Islet precursor cell (in vitro differentiated cells): ENCODE data around the gene ARGLU1.

Experiments
- DNase-seq: peaks from one replicate; pipeline ENCODE4 v3.0.0-alpha.2; 2018

The ARGLU1 gene

GRCh38 chr13:106586648-106587166 lies 18.8 kb upstream of the ARGLU1 start:
- no peak for DNase-seq

DNA sequence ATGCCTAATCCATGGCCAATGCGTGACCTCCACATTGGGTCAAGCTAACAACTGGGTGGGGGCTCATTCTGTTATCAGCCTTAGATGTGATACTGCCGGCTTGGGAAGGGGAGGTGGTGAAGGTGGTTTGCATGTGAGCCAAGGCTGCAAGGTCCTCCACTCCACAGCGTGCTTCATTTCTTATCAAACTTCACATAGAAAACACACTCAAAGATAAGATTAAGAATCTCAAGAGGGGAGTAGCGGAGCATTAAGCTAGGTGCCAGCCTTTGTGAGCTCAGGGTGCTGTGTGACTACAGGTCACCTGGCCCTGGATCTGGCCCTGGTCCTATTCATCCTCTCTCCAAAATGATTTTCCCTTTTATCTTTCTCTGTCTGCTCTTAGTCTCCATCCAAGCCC lies 13.3 kb upstream of the ARGLU1 start:
- DNase-seq: no peak

DNA sequence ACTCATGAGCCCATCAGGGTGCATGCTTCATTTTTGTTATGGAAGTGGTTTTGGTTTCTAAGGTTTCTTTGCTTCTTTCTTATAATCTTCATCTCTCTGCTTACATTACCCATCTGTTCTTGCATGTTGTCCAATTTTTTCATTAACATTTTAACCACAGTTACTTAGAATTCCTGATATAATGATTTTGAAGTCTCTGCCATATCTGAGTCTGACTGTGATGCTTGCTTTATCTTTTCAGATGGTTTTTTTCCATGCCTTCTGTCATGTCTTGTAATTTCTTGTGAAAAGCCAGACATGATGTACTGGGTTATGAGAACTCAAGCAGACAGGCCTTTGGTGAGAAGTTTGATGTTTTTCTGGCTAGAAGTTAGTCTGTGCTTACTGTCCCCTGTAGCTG lies 8.0 kb upstream of the ARGLU1 start:
- no peak for DNase-seq

DNA sequence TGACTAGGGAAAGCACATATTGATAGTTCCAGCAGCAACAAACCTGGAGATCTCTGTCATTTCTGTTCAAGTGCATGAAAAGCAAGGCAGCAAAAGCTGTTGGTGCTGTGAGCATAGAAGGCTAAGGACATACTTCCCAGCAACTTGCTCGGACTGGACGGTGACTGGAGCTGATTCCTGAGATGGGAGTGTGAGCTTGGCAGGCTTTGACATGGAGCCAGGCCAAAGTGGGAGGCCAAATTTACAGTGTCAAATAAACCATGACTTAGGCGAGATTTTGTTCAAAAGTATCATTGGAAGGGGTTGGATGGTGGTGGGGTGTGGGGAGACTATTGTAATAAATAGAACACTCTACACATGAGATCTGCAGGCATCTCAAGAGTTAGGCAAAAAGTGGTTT lies 5.9 kb upstream of the ARGLU1 start:
- no peak for DNase-seq

- DNase-seq: no peak
Measured at GRCh38 chr13:106573284-106573846, 5.4 kb upstream of the ARGLU1 start.

GRCh38 chr13:106570299-106570852 lies 2.4 kb upstream of the ARGLU1 start:
- peak; percentile 95 for DNase-seq

GRCh38 chr13:106569233-106570095 lies 1.5 kb upstream of the ARGLU1 start:
- no peak for DNase-seq

DNA sequence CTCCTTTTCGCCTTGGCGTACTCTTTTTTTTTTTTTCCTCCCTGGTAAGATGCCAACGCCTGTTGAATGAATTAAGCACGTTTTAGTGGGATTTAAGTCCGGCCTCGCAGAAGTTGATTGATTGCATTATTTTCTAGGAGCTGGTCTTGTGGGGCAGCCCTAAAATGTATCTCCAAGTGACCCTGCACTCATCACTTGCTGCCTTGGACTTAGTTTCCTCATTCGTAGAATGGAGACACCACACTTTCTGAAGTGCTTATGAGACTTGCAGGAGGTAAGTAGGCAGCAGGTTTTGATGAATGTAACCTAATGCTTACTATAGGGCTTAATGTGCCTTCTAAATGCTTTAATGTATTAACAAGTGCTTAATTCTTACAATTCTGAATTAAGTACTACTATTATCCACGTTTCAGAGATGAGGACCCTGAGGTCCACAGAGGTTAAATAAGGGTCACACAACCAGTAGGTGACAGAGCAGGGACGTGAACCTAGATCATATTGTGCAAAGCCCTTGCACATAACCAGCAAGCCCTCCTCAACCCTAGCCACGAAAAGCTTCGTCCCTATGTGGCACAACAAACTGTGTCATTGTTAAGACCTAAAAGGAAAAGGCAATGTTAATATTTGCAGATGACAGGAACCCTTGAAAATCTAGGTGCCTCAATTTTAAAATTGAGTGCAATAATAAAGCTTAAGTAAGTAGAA lies 514 bp upstream of the ARGLU1 start:
- DNase-seq: no peak

DNA sequence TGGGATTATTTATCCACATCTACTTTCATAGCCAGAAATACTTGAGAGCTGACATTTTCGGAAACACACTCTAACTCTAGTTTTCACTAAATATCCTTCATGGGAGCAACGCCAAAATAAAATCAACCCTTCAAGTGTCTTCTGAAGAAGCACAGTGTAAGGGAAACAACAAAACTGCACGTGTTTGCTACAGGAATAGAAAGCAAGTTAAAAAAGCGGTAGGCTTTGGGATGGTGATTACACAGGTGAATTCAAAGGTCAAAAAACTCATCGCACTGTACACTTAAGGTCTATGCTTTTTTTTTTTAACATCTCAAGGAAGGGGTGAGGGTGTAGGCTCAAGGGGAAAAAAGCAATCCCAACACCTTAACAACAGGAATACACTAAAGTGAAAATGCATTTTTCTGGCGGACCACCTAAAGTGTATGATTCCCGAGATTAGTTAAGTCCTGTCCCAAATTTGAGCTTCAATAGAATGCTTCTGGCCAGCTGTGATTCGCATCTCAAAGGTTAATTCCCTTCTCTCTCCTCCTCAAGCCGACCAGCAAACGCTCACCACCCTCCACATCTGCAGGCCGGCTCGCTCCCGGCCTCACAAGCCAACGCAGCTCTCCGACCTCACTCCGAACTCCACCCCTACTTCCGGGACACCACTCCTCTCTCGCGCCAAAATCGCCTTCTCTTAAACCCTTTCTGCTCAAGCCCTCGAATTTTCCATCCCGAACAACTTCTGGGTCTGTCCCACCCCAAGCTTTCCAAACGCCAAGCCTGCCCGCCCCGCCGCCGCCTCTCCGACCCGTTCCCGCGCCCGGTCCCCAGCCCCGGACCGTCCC lies 1.1 kb downstream of the ARGLU1 start:
- DNase-seq: peak; percentile 78

GRCh38 chr13:106565127-106565775 lies 2.7 kb downstream of the ARGLU1 start:
- no peak for DNase-seq

DNA sequence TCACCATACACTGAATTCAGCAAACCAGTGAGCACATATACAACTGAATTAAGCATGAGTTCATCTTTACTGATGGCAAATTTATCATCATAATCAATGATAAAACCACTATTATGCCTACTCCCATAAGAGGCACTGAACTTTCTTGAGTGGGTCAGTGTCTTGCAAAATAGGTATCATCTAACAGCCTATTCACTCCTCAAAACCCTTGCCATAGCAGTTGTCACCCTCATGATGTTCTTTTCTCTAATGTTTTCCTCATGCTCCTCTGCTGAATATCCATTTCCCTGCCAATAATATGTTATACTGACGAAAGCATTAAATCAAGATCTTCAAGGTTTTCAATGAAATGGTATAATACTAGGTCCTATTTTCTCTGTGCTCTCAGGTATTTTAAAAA lies 5.6 kb downstream of the ARGLU1 start:
- no peak for DNase-seq

GRCh38 chr13:106561551-106562170 lies 6.3 kb downstream of the ARGLU1 start:
- DNase-seq: peak; percentile 56

DNA sequence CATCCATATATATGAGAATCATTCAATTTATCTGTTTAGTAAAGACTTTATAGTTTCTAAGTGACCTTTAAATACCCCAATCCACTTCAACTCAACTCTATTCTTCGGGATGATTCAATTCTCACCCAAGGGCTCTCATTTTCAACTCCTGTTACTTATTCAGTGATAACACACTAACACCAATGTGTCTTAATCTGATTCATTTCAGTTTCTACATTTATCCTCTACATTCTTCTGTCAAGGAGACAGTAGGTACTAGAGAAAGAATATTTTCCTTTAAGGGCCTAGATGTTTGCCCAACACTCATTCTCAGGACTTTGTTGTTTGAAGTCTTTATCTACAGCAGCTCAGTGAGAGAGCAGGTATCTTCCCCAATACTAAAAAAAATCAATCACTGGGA lies 7.1 kb downstream of the ARGLU1 start:
- DNase-seq: no peak

- no peak for DNase-seq
Measured at GRCh38 chr13:106558527-106558926, 9.4 kb downstream of the ARGLU1 start.

DNA sequence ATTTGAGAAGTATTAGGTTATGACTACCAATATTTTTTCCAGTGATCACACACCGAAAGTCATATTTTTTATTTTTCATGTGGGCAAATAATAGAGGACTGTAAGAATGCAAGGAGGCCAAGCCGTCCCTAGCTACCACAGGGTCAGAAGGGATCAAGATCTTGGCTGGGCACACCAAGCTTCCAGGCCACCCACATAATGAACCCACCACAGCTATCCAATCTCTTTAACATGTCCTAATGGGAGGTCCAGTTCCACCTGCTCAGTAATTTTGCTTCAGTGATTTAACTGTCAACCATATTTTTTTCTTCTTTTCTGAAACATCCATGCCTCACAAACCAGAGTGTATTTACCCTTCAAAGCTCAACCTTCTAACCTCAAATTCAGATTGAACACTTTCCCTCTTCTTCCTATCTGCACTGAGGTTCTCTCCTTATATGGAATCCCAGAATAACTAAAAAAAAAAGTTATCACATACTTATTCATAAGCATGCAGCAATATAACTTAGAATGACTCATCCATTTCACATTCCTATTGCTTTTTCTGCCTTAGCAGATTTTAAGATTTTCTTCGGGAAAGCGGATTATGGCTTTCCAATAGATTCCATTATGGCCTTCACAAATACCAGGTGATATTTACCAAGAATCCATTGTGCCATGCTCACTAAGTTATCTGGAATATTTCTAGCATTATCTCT lies 12.2 kb downstream of the ARGLU1 start:
- DNase-seq: no peak

DNA sequence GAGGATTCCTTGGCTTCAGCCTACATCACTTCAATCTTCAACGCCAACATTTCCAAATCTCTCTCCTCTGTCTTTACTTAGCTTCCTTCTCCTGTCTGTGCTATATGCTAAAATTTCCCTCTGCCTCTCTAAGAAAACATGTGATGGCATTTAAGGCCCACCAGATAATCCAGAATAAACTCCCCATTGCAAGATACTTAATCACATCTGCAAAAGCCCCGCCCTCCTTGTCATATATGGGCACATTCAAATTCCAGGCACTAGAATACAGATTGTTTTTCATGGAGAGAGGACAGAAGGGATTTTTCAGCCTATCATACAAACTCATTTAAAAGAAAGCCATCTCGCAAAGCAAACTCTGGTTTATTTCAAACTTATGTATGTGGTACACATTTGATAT lies 16.2 kb downstream of the ARGLU1 start:
- DNase-seq: no peak

DNA sequence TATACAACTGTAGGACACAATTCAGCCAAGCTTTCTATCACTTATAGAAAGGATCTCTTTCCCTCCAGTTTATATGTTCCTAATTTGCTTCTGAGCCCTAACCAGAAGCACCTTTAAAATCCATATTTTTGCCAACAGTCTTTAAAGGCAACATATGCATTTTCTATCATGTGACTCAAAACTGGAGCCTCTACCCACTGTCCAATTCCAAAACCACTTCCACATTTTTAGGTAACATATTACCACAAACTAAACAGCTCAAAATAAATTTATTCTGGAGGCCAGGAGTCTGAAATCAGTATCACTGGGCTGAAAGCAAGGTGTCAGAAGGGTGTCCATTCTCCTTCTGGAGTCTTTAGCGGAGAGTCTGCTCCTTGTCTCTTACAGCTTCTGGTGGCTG lies 16.6 kb downstream of the ARGLU1 start:
- DNase-seq: no peak

DNA sequence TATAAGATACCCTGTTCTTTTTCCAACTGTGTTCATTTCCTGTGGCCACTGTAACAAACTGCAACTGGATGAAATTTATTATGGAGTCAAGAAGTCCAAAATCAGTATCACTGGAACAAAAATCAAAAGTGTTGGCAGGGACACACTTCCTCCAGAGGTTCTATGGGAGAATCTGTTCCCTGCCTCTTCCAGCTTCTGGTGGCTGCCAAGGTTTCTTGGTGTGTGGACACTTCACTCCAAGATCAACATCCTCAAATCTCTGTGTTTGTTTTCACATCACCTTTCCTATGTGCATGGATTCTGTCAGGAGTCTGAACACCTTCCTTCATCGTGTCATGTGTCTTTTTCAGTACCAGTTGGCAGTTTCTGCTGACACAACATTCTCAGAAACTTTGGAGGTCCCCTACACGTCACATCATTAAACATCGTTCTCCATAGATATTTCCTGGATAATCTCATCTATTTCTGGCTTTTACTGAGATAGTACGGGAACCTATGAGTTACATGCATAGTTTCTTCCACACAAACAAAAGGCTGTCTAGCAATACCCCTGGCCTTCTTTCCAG lies 17.3 kb downstream of the ARGLU1 start:
- no peak for DNase-seq

GRCh38 chr13:106548064-106548696 lies 19.8 kb downstream of the ARGLU1 start:
- DNase-seq: no peak

DNA sequence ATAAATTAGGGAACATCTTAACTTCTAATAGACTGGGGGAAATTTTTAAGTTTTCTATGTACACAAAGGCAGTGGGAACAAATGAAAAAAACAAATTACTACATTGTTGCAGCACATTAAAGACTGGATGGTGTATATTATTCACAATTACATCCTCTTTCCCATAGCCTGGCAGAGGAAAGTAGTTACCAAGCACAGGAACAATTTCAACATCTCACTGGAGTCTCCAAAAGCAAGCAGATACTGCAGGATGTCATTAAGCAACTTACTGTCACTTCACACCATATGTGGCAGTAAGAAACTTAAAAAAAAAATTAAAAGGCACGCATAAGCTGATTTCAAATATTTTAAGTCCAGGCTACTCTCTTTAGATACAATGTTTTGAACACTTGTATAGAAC lies 26.1 kb downstream of the ARGLU1 start:
- DNase-seq: no peak
